Dendritic cell treated with granulocyte-macrophage colony-stimulating factor and Interleukin-4, amounts not matched to agents 40 ng/mL and 50 ng/mL, for 4 days (primary cell): Measurements from ENCODE around the gene PAPLN.

Experiments
- H3K27ac Mint-ChIP-seq: one replicate; pipeline ENCODE4 v1.8.0; 2022; ENCODE audit warnings: mild to moderate bottlenecking, mixed read lengths
- H3K27me3 Mint-ChIP-seq: one replicate; pipeline ENCODE4 v1.8.0; 2022; ENCODE audit warnings: mild to moderate bottlenecking, mixed read lengths
- H3K36me3 Mint-ChIP-seq: one replicate; pipeline ENCODE4 v1.8.0; 2022; ENCODE audit warnings: low read depth, mixed read lengths
- H3K4me1 Mint-ChIP-seq: one replicate; pipeline ENCODE4 v1.8.0; 2022; ENCODE audit warnings: low read depth, mixed read lengths
- H3K4me3 Mint-ChIP-seq: one replicate; pipeline ENCODE4 v1.8.0; 2022; ENCODE audit warnings: mild to moderate bottlenecking, moderate library complexity, mixed read lengths
- H3K9me3 Mint-ChIP-seq: one replicate; pipeline ENCODE4 v1.8.0; 2022; ENCODE audit warnings: mixed read lengths
- intact Hi-C: fragments of 100-400 bp; cut with micrococcal nuclease; formaldehyde crosslinking; loops from one replicate; pipeline ENCODE4 v1.15.0; 2022

The PAPLN gene

DNA sequence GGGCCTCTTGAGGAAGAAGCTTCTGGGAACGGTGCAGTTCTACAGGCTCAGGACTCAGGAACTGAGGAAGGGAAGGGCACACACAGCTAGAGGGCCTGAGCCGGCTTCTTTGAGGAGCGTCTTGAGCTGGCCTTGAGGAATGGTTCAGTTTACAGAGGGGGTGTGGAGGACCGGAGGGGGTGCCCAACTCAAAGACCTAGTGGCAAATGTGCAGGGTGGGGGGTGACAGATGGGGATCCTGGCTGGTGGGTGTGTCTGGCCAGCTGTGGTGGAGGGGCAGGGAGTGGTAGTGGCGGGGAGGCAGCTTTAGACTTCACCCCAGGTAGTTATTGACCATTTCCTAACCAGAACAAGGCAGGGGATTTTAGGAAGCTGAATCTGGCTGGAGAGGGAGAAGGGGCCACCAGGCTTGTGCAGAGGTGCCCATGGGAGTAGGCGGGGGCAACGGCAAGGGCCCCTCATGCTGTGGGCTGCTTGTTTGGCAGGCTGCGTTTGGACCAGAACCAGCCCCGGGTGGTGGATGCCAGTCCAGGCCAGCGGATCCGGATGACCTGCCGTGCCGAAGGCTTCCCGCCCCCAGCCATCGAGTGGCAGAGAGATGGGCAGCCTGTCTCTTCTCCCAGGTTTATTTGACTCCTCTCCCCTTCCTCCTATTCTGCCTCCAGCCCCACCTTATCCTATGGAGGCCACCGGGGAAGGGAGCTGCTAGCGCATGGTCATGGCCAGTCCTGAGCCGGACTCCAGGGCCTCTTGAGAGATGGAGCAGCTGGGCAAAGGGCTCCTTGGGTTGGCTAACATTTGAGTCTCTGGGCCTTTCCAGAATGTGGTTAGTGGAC is 27.8 kb downstream of the PAPLN start:
- Mint-ChIP-seq H3K9me3 (no peaks in the 10 kb centered on the region), H3K36me3 (peaks cover 24% of the 10 kb centered on the region), H3K4me1 (peaks cover 8% of the 10 kb centered on the region), H3K4me3 (no peak overlapping the region), H3K27me3 (no peaks in the 10 kb centered on the region), H3K27ac (no peak overlapping the region)
- intact Hi-C loops = no loop called here

DNA sequence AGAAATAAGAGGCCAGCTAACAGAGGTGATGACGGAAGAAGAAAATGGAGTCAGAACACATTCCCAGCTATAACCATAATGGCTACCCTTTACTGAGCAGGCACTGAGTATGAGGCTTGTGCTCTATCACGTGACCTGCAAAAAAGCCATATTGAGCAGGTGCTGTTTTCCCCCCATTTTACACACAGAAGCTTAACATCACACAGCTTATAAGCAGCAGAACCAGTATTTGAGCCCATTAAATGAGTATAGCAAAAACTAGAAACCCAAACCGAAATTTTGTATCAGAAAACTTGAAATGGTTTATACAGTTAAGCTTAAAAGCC is 28.4 kb downstream of the PAPLN start:
- H3K36me3 Mint-ChIP-seq = peaks cover 24% of the 10 kb centered on the region
- H3K4me1 Mint-ChIP-seq = peaks cover 13% of the 10 kb centered on the region
- no peak overlapping the region for H3K27ac Mint-ChIP-seq
- intact Hi-C loops = no loop called here
- no peaks in the 10 kb centered on the region for H3K9me3 Mint-ChIP-seq
- no peak overlapping the region for H3K4me3 Mint-ChIP-seq
- peaks cover 5% of the 10 kb centered on the region for H3K27me3 Mint-ChIP-seq

DNA sequence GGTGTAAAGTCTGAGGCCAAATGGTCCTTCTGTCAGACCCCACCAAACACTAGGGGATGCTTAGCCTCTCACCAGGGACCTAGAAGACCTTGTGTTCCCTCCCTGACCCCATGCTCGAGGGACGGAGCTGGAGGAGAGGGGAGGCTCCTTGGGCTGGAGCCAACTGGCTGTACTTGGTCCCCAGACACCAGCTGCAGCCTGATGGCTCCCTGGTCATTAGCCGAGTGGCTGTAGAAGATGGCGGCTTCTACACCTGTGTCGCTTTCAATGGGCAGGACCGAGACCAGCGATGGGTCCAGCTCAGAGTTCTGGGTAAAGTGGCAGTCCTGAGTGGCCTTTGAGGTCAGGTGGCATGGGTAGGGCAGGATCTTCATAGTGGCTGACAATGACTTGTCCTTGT is 29.0 kb downstream of the PAPLN start:
- Mint-ChIP-seq H3K4me3 (no peak overlapping the region), H3K27ac (no peak overlapping the region), H3K27me3 (peaks cover 8% of the 10 kb centered on the region), H3K9me3 (no peaks in the 10 kb centered on the region), H3K4me1 (peaks cover 16% of the 10 kb centered on the region), H3K36me3 (peaks cover 24% of the 10 kb centered on the region)
- intact Hi-C loops = no loop called here

DNA sequence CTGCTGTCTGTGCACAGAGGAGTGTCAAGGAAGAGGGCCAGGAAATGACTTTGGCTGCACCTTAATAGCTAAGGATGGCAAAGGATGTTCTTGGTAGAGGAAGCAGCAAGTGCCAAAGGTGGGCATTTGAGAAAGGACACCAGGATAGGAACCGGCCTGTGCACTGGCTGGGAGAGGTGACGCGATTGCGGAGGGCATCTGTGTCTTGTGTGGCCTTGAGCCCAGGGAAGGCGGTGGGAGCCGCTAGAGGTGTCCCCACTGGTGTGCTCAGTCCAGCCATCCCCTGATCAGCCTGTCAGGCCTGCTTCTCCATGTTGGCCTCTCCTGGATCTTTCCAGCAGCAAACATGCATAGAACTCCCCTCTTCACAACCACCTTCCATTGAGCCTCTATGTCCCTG is 30.2 kb downstream of the PAPLN start:
- peaks cover 16% of the 10 kb centered on the region for H3K4me1 Mint-ChIP-seq
- H3K27ac Mint-ChIP-seq = no peak overlapping the region
- peaks cover 9% of the 10 kb centered on the region for H3K27me3 Mint-ChIP-seq
- no peaks in the 10 kb centered on the region for H3K9me3 Mint-ChIP-seq
- H3K36me3 Mint-ChIP-seq = peaks cover 32% of the 10 kb centered on the region
- H3K4me3 Mint-ChIP-seq = no peak overlapping the region
- intact Hi-C loops = no loop called here

DNA sequence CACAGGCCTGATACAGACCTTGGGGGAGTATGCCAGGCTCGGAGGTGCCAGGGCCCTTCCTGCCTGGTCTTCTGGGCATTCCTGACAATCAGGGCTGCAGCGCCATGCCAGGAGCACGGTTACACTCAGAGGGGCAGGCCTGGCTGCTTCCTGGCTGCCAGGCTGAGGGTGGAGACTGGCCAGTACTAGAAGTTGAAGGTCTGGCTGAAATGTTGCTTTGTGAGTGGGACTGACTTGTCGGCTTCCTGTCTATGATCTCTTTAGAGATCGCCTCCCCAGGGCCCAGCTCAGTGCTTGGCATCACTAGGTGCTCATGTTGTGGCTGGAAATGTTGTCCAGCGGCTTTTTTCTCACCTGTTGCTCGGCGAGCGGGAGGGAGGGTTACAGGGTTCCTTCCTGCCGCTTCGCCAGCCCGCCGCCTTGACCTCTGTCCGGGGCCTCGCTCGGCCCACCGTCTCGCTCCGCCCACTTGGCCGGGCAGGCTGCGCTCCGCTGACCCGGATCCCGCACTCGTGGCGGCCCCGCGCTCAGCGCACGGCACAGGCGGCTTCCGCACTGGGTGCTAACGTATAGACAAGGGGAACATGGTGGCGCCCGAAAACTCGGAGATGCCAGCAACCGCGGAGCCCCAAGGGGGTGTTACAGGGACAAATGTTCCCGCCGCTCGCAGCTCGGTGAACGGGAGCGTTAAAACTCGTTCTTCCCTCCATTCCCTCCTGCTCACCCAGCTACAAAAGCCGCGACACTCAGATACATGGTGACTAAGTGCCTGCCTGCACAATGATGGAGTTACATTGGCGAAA is 32.6 kb downstream of the PAPLN start:
- intact Hi-C loops = no loop called here
- Mint-ChIP-seq H3K4me3 (peak overlapping the region; percentile 57), H3K36me3 (peaks cover 42% of the 10 kb centered on the region), H3K27ac (no peak overlapping the region), H3K4me1 (peaks cover 16% of the 10 kb centered on the region), H3K9me3 (no peaks in the 10 kb centered on the region), H3K27me3 (peaks cover 9% of the 10 kb centered on the region)

DNA sequence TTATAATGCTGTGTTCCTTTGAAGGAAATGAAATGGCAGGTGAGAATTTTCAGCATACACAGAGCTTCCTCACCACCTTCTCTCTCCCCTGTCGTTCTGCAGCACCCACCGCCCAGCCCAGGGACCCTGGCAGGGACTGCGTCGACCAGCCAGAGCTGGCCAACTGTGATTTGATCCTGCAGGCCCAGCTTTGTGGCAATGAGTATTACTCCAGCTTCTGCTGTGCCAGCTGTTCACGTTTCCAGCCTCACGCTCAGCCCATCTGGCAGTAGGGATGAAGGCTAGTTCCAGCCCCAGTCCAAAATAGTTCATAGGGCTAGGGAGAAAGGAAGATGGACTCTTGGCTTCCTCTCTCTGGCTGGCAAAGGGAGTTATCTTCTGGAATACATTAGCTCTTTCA is 35.1 kb downstream of the PAPLN start:
- H3K36me3 Mint-ChIP-seq = peaks cover 63% of the 10 kb centered on the region
- H3K27me3 Mint-ChIP-seq = peaks cover 9% of the 10 kb centered on the region
- intact Hi-C loops = no loop called here
- no peaks in the 10 kb centered on the region for H3K9me3 Mint-ChIP-seq
- peaks cover 16% of the 10 kb centered on the region for H3K4me1 Mint-ChIP-seq
- no peak overlapping the region for H3K27ac Mint-ChIP-seq
- no peak overlapping the region for H3K4me3 Mint-ChIP-seq

DNA sequence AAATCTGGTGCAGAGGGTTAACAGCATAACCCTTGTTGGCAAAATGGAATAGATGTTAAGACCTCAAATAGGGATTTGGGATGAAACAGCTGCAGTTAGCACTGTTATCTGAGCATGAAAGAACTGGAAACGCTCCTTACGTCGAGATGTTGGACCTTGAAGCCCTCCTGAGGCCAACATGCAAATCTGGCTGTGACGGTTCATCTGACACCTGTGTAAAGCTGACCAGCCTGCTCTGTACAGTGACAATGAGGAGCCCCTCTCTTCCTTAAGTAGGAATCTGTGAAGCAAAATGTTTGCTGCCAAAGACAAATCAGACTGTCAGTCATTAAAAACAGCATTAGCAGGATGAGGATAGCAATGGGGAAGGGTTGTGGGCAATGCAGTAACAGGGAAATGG is 36.5 kb downstream of the PAPLN start:
- Mint-ChIP-seq H3K36me3 (peaks cover 64% of the 10 kb centered on the region), H3K9me3 (no peaks in the 10 kb centered on the region), H3K4me3 (no peak overlapping the region), H3K4me1 (peaks cover 16% of the 10 kb centered on the region), H3K27me3 (peaks cover 9% of the 10 kb centered on the region), H3K27ac (no peak overlapping the region)
- intact Hi-C loops = no loop called here

DNA sequence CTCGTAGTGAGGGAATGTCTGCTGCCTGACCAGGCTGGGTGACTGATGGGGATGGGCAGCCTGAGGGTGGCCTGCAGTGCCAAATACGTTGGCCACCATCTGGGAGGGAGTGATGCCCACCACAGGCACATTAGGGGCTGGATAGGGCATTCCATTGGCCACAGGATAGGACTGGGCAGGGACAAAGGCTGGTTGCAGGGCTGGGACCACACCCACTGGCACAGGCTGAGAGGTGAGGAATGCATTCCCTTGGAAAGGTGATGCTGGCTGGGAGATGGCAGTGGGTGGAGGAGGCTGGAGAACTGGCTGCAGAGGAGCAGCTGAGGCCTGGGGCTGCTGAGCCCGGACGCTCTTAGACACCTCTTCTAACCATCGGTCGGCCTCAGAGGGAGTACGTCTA is 39.5 kb downstream of the PAPLN start:
- peaks cover 93% of the 10 kb centered on the region for H3K36me3 Mint-ChIP-seq
- no peak overlapping the region for H3K4me3 Mint-ChIP-seq
- H3K9me3 Mint-ChIP-seq = no peaks in the 10 kb centered on the region
- no peaks in the 10 kb centered on the region for H3K4me1 Mint-ChIP-seq
- intact Hi-C loops = no loop called here
- H3K27ac Mint-ChIP-seq = no peak overlapping the region
- H3K27me3 Mint-ChIP-seq = peaks cover under 1% of the 10 kb centered on the region

DNA sequence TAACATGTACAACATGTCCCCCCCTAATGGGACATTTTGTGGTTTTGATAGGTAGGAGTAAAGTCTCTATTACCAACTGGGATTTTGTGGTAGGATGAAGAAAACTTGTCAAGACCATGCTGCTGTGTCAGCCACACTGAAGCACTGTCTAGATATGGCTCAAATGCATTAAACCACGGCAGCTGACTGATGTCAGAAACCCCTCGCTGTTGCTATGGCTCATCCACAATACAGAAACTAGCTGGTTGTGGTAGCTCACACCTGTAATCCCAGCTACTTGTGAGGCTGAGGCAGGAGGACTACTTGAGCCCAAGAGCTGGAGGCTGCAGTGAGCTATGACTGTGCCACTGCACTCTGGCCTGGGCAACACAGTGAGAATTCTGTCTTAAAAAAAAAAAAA is 40.1 kb downstream of the PAPLN start:
- Mint-ChIP-seq H3K27ac (no peak overlapping the region), H3K4me3 (no peak overlapping the region), H3K27me3 (no peaks in the 10 kb centered on the region), H3K4me1 (no peaks in the 10 kb centered on the region), H3K36me3 (peaks cover 93% of the 10 kb centered on the region), H3K9me3 (no peaks in the 10 kb centered on the region)
- intact Hi-C loops = no loop called here

DNA sequence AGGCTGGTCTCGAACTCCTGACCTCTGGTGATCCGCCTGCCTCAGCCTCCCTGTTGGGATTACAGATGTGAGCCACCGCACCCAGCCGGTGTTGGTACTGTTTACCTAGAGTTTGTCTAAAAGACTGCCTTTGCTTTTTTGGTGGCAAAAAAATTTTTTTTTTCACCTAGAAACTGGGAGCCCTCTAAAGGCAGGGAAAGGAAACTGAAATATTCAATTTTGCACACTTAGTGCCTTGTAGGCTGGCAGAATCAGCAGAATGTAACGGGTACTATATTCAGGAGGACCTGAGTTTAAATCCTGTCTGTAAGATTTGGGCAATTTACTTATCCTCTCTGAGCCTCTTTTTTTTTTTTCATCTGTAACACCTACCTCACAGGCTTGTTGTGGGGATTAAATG is 43.6 kb downstream of the PAPLN start:
- Mint-ChIP-seq H3K4me1 (no peaks in the 10 kb centered on the region), H3K27me3 (no peaks in the 10 kb centered on the region), H3K4me3 (no peak overlapping the region), H3K36me3 (peaks cover 97% of the 10 kb centered on the region), H3K9me3 (no peaks in the 10 kb centered on the region), H3K27ac (no peak overlapping the region)
- intact Hi-C loops = no loop called here

DNA sequence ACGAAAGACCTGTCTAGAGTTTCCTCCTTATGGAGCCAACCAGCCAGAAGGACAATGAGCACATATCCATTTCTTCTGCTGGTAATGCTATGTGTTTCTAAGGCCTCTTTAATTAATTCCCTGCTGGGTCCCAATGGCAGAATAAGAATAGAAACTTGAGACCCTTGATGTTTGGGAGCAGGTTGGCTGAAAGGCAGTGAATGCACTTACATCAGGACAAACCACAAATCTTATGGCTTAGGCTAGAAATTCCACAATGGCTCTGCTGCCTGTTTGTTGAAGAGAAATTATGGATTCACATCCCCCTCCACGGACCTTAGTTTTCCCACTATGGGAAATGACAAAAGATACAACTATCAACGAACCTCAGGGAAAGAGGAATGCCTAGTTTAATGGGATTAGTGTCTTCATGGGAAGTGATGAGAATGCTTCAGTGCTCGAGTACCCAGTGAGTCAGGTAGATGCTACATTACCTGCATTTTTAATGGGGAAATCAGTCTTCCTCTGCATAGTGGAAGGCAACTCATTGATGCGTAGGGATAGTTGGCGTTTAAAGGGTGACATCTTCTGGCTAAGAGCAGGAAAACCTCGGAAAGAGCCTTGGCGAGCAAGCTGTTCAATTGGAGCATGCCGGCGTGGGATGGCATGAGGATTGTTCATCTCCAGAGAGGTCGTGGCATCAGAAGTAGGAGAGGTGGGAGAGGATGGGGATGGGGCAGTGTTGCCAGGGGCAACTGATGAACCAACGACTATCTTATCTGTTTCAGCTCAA is 46.5 kb downstream of the PAPLN start:
- Mint-ChIP-seq H3K4me3 (no peak overlapping the region), H3K4me1 (no peaks in the 10 kb centered on the region), H3K36me3 (peaks cover 86% of the 10 kb centered on the region), H3K9me3 (no peaks in the 10 kb centered on the region), H3K27me3 (no peaks in the 10 kb centered on the region), H3K27ac (no peak overlapping the region)
- intact Hi-C loops = no loop called here

DNA sequence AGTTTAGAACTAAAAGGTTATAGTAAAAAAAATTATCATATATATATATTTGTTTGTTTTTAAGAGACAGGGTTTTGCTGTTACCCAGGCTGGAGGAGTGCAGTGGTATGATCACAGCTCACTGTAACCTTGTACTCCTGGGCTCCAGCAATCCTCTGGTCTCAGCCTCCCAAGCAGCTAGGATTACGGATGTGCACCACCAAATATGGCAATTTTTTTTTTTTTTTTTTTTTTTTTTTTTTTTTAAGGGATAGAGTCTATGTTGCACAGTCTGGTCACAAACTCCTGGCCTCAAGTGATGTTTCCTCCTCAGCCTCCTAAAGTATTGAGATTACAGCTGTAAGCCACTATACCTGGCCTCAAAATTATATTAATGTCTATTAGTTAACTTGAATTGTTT is 48.7 kb downstream of the PAPLN start:
- no peaks in the 10 kb centered on the region for H3K27me3 Mint-ChIP-seq
- intact Hi-C loops = no loop called here
- H3K36me3 Mint-ChIP-seq = peaks cover 83% of the 10 kb centered on the region
- no peak overlapping the region for H3K27ac Mint-ChIP-seq
- no peaks in the 10 kb centered on the region for H3K4me1 Mint-ChIP-seq
- H3K9me3 Mint-ChIP-seq = no peaks in the 10 kb centered on the region
- no peak overlapping the region for H3K4me3 Mint-ChIP-seq

DNA sequence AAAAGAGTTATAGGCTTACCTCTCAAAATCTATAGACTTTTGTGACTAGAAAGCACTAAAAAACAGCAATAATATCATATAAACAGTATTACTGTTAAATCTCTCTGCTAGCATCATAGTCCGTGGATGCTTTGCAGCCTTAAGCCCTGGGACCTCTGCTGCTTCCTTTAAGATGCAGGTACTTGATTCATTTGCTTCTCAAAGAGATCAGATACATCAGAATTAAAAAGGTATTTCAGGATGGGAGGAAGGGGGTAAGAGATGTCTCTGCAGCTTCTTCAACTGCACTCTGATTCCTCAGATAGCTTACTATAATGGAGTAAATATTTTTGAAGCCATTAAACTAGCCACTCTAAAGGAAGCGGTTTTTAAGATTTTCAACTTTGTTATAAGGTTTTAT is 49.3 kb downstream of the PAPLN start:
- Mint-ChIP-seq H3K27ac (no peak overlapping the region), H3K4me1 (no peaks in the 10 kb centered on the region), H3K36me3 (peaks cover 83% of the 10 kb centered on the region), H3K27me3 (no peaks in the 10 kb centered on the region), H3K9me3 (no peaks in the 10 kb centered on the region), H3K4me3 (no peak overlapping the region)
- intact Hi-C loops = no loop called here

DNA sequence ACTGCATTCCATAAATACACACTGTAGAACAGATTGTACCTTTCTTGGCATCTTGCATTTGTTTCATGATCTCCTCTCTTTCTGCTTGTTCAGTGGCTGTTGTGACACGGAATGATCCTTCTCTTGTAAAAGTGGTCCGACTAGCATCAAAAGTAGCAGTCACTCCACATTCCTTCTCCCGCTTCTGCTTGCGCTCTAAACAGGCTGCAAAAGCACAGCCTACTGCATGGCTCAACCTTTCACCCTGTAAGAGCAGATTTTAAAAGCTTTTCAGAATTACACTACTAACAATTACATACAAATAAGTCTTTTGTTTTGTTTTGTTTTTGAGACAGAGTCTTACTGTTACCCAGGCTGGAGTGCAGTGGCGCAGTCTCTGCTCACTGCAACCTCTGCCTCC is 49.8 kb downstream of the PAPLN start:
- H3K36me3 Mint-ChIP-seq = peaks cover 83% of the 10 kb centered on the region
- no peaks in the 10 kb centered on the region for H3K27me3 Mint-ChIP-seq
- intact Hi-C loops = no loop called here
- H3K27ac Mint-ChIP-seq = no peak overlapping the region
- no peaks in the 10 kb centered on the region for H3K4me1 Mint-ChIP-seq
- H3K9me3 Mint-ChIP-seq = no peaks in the 10 kb centered on the region
- H3K4me3 Mint-ChIP-seq = no peak overlapping the region
